Measurements from ENCODE around the gene FBXO42. TPM values are rescaled to one million over a fixed set of nuclear protein-coding genes. Genes with fewer than 3 reads are reported as not detected.
"Not testable (repeated sequence)": the region's sequence is repeated elsewhere in the genome, so short reads cannot be mapped to it uniquely, and the experiment has no call there.

The FBXO42 gene
- total and polyA plus RNA-seq, 2 of the 4 experiments (the other 2 are of a cell fraction): 12.0 to 18.8 TPM

GRCh38 chr1:16246961-16247360 is 105.3 kb downstream of the FBXO42 start:
- intact Hi-C loops (cut with micrococcal nuclease): no loop called here
- no CpG with 5 or more reads among the region's 5 CpGs for WGBS, 2 experiments (ENCODE audit: extremely low coverage in 2 of 2, insufficient read length in 1 of 2)
- Histone ChIP-seq H4K91ac (ENCODE audit: insufficient read depth, low read depth, low read length) (no peak overlapping the region), H4K20me1 (ENCODE audit: insufficient read depth, low read length) (peaks cover 8% of the 10 kb centered on the region; the same call in 1 of the 2 replicates), H3K9me1 (ENCODE audit: insufficient read depth, low read length) (peaks cover 20% of the 10 kb centered on the region), H3K36me3 (ENCODE audit: control insufficient read depth, insufficient read depth, low read length) (peaks cover 19% of the 10 kb centered on the region), H3K9ac (ENCODE audit: low read depth, low read length) (no peak overlapping the region), H3K4me3 (ENCODE audit: insufficient read depth, low read depth, low read length) (no peak overlapping the region), H2AK9ac (replicated peaks; ENCODE audit: low read depth, low read length, poor library complexity) (no peak overlapping the region), H3K27me3 (ENCODE audit: control insufficient read depth, insufficient read depth, low read length) (no peaks in the 10 kb centered on the region), H2BK5ac (ENCODE audit: low read depth, low read length, poor library complexity, severe bottlenecking) (no peak overlapping the region), H3K4me1 (ENCODE audit: control insufficient read depth, insufficient read depth, low read length) (peaks cover 17% of the 10 kb centered on the region), H4K5ac (ENCODE audit: low read depth, low read length) (no peak overlapping the region), H2AK5ac (ENCODE audit: low read depth, low read length) (no peak overlapping the region; the same call in 1 of the 2 replicates), H3K4me2 (ENCODE audit: low read depth, low read length) (no peak overlapping the region), H3K56ac (ENCODE audit: extremely low read depth, insufficient read depth, low read length) (no peak overlapping the region), H3K4ac (ENCODE audit: low read depth, low read length) (no peak overlapping the region), H3K79me1 (ENCODE audit: low read depth in 1 of 2, low read length in 2 of 2) (peaks cover 13 to 28% of the 10 kb centered on the region in 2 experiments), H2BK15ac (ENCODE audit: low read depth, low read length) (no peak overlapping the region), H2AFZ (replicated peaks; ENCODE audit: low read length, poor library complexity) (no peak overlapping the region), H2BK20ac (ENCODE audit: low read depth, low read length) (no peak overlapping the region), H3K18ac (ENCODE audit: low read depth, low read length) (no peak overlapping the region), H3K14ac (replicated peaks; ENCODE audit: low read depth, low read length) (no peak overlapping the region), H3K27ac (ENCODE audit: insufficient read depth, low read length) (no peak overlapping the region), H2BK120ac (ENCODE audit: low read depth, low read length) (no peak overlapping the region), H4K8ac (ENCODE audit: low read depth in 2 of 2, low read length in 2 of 2) (no peak overlapping the region), H3K9me3 (ENCODE audit: control insufficient read depth, insufficient read depth, low read length) (no peaks in the 10 kb centered on the region), H3K23ac (ENCODE audit: low read depth, low read length) (no peak overlapping the region)
- no peak for DNase-seq
- dilution Hi-C loops (cut with HindIII; ENCODE audit: low sequenced_read_pairs, unreplicated experiment): no loop called here
- BruUV-seq (replicated peaks): no TSS peak
- CTCF ChIA-PET: interaction anchor here (0.6 kb wide), 1 partner anchor 234 kb away, joined by 8 read pairs; no protein-coding TSS in a partner anchor
- no peak for ATAC-seq (ENCODE audit: low read depth)
- POLR2A ChIA-PET (ENCODE audit: unreplicated experiment): no interaction called here
- no peak for TF ChIP-seq NFE2L2 (IDR thresholded peaks at IDR 0.05; ENCODE audit: low read depth, low read length)
- no peak for TF ChIP-seq BHLHE40 (IDR thresholded peaks at IDR 0.05; ENCODE audit: low read depth, low read length)
- TF ChIP-seq RAD21 (IDR thresholded peaks at IDR 0.05; ENCODE audit: low read length): no peak
- no peak for TF ChIP-seq USF2 (IDR thresholded peaks at IDR 0.05; ENCODE audit: low read depth, low read length)
- in situ Hi-C loops (cut with MboI; ENCODE audit: low sequenced_read_pairs): no loop called here

- CTCF ChIA-PET: interaction anchor here (0.6 kb wide), 1 partner anchor 20 kb away, joined by 6 read pairs; no protein-coding TSS in a partner anchor
- H2AK9ac ChIP-seq (replicated peaks; ENCODE audit: low read depth, low read length, poor library complexity); H3K14ac ChIP-seq (replicated peaks; ENCODE audit: low read depth, low read length); H4K20me1 ChIP-seq (ENCODE audit: insufficient read depth, low read length); H4K8ac ChIP-seq (ENCODE audit: low read depth in 2 of 2, low read length in 2 of 2); H3K9ac ChIP-seq (ENCODE audit: low read depth, low read length); H3K23ac ChIP-seq (ENCODE audit: low read depth, low read length); H4K91ac ChIP-seq (ENCODE audit: insufficient read depth, low read depth, low read length); POLR2A ChIA-PET (ENCODE audit: unreplicated experiment); dilution Hi-C loops (cut with HindIII; ENCODE audit: low sequenced_read_pairs, unreplicated experiment); H2BK20ac ChIP-seq (ENCODE audit: low read depth, low read length); DNase-seq; in situ Hi-C loops (cut with MboI; ENCODE audit: low sequenced_read_pairs); H2AK5ac ChIP-seq (ENCODE audit: low read depth, low read length); H3K4ac ChIP-seq (ENCODE audit: low read depth, low read length); intact Hi-C loops (cut with micrococcal nuclease); H3K56ac ChIP-seq (ENCODE audit: extremely low read depth, insufficient read depth, low read length); H3K4me2 ChIP-seq (ENCODE audit: low read depth, low read length); ATAC-seq (ENCODE audit: low read depth); H2BK15ac ChIP-seq (ENCODE audit: low read depth, low read length); H3K27me3 ChIP-seq (ENCODE audit: control insufficient read depth, insufficient read depth, low read length); H2BK5ac ChIP-seq (ENCODE audit: low read depth, low read length, poor library complexity, severe bottlenecking); H3K18ac ChIP-seq (ENCODE audit: low read depth, low read length); H2AFZ ChIP-seq (replicated peaks; ENCODE audit: low read length, poor library complexity); H3K9me3 ChIP-seq (ENCODE audit: control insufficient read depth, insufficient read depth, low read length); H2BK120ac ChIP-seq (ENCODE audit: low read depth, low read length); H4K5ac ChIP-seq (ENCODE audit: low read depth, low read length); BruUV-seq (replicated peaks); H3K27ac ChIP-seq (ENCODE audit: insufficient read depth, low read length); H3K4me3 ChIP-seq (ENCODE audit: insufficient read depth, low read depth, low read length): not testable (repeated sequence)
- H3K4me1 ChIP-seq (ENCODE audit: control insufficient read depth, insufficient read depth, low read length): peaks cover 17% of the 10 kb centered on the region
- H3K36me3 ChIP-seq (ENCODE audit: control insufficient read depth, insufficient read depth, low read length): peaks cover 15% of the 10 kb centered on the region
- H3K9me1 ChIP-seq (ENCODE audit: insufficient read depth, low read length): peaks cover 20% of the 10 kb centered on the region
- peaks cover 13 to 28% of the 10 kb centered on the region in 2 experiments for H3K79me1 ChIP-seq (ENCODE audit: low read depth in 1 of 2, low read length in 2 of 2)
- no CpG with 5 or more reads among the region's 1 CpG for WGBS, 2 experiments (ENCODE audit: extremely low coverage in 2 of 2, insufficient read length in 1 of 2)
Measured at GRCh38 chr1:16246239-16246638, 106.0 kb downstream of the FBXO42 start.

All from IMR-90 (cell line).